ENCODE measurements around the gene TMTC1.

DNA sequence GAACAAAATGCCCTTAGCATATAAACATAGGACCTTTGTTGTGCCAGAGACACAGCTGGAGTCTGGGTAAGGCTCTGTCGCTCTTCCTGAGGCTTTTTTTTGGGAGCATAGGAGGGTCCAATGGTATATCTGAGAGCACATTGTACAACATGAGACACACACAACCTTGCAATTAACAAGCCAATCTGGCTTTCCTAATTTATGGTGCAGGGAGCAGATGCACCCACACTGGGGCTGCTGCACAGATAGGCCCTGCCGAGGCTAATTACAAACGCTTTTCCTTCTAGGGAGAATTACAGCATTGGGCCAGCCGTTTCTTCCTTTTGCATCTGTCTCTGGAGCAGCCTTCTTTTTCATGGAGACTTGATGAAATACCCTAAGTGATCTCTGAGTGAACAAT is 211.3 kb downstream of the TMTC1 start:
- no peak for TF ChIP-seq POLR2A (IDR thresholded peaks at IDR 0.05)
- TF ChIP-seq, protein P1, sequence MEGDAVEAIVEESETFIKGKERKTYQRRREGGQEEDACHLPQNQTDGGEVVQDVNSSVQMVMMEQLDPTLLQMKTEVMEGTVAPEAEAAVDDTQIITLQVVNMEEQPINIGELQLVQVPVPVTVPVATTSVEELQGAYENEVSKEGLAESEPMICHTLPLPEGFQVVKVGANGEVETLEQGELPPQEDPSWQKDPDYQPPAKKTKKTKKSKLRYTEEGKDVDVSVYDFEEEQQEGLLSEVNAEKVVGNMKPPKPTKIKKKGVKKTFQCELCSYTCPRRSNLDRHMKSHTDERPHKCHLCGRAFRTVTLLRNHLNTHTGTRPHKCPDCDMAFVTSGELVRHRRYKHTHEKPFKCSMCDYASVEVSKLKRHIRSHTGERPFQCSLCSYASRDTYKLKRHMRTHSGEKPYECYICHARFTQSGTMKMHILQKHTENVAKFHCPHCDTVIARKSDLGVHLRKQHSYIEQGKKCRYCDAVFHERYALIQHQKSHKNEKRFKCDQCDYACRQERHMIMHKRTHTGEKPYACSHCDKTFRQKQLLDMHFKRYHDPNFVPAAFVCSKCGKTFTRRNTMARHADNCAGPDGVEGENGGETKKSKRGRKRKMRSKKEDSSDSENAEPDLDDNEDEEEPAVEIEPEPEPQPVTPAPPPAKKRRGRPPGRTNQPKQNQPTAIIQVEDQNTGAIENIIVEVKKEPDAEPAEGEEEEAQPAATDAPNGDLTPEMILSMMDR (IDR thresholded peaks at IDR 0.05) = no peak
